Naive B cell (primary cell): Measurements from ENCODE around the gene DDHD1. TPM values are rescaled to one million over a fixed set of nuclear protein-coding genes. Genes with fewer than 3 reads are reported as not detected.

Source experiments
- ATAC-seq, 2 donors: fragments of 150-1000 bp; cut with Tn5 transposase; 2 replicates each; pipeline ENCODE4 v1.10.0; 2021; ENCODE audit warnings: low read depth in 2 of 2, mild to moderate bottlenecking in 2 of 2, moderate library complexity in 2 of 2
- DNase-seq: peaks from one replicate; pipeline ENCODE4 v3.0.0; 2022
- H3K27ac Mint-ChIP-seq, 6 donors: one replicate each; pipeline ENCODE4 v1.8.0; 2020 to 2022; ENCODE audit warnings: mild to moderate bottlenecking in 6 of 6, mixed read lengths in 6 of 6, moderate library complexity in 5 of 6, inconsistent platforms in 2 of 6
- H3K27me3 Mint-ChIP-seq, 3 donors: one replicate each; pipeline ENCODE4 v1.8.0; 2021 to 2022; ENCODE audit warnings: mixed read lengths in 3 of 3, mild to moderate bottlenecking in 1 of 3
- H3K36me3 Mint-ChIP-seq, 2 donors: one replicate each; pipeline ENCODE4 v1.8.0; 2020 to 2022; ENCODE audit warnings: mixed read lengths in 2 of 2, inconsistent platforms in 1 of 2, mild to moderate bottlenecking in 1 of 2
- H3K4me1 Mint-ChIP-seq, 3 donors: one replicate each; pipeline ENCODE4 v1.8.0; 2020 to 2022; ENCODE audit warnings: mixed read lengths in 3 of 3, inconsistent platforms in 1 of 3, mild to moderate bottlenecking in 1 of 3, moderate library complexity in 1 of 3
- H3K4me3 Mint-ChIP-seq, 8 donors: one replicate each; pipeline ENCODE4 v1.8.0; 2020 to 2022; ENCODE audit warnings: mild to moderate bottlenecking in 8 of 8, mixed read lengths in 8 of 8, moderate library complexity in 8 of 8, inconsistent platforms in 2 of 8
- H3K9me3 Mint-ChIP-seq, 7 donors: one replicate each; pipeline ENCODE4 v1.8.0; 2020 to 2022; ENCODE audit warnings: mixed read lengths in 7 of 7, mild to moderate bottlenecking in 5 of 7, inconsistent platforms in 2 of 7, moderate library complexity in 1 of 7
- polyA plus RNA-seq, 6 donors: library from polyadenylated mRNA; unstranded; fragments of 300-500 nt; fragmentation: Illumina TruSeq; gene quantifications; one replicate each; pipeline ENCODE4 v1.2.3, GENCODE V29; 2021; ENCODE audit warnings: low read depth in 6 of 6

DDHD1 gene
- polyA plus RNA-seq, 6 donors from 2014 or later = 3.5 to 13.7 (median 10.2) TPM

DNA sequence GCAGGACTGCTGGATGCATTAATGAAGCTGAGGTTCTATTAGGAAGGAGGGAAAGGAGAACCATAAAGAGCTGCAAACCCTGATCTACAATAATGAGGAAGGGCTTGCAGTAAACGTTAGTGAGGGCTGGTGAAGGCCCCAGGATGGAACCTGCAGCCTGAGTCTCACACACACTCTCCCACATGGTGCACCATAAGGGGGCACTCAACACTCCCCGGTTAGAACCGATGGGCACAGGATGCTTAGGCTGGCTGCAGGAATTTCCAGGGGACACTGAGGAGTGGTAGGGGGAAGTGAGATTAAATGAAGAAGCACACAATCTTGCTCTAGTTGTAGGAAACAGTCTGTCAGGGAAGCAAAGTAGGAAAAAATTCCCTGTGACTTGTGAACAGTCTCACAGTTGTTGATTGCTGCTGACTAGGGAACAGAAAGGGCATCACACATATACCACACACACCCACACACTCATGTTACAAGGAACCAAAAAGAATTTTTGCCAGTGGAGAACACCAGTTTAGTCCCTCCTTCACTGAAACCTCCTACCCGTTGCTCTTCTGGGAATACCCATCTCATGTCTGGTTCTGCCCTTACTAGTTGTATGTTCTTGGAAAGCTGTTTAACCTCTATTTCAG, 146.1 kb downstream of the DDHD1 start:
- Mint-ChIP-seq H3K4me1 (no peaks in the 10 kb centered on the region), H3K9me3 (no peaks in the 10 kb centered on the region), H3K27ac (no peak overlapping the region), H3K4me3 (peak overlapping the region in 1 of 8 donors; percentile 35), H3K27me3 (peaks cover 0 to 4% (median 0%) of the 10 kb centered on the region in 3 donors), H3K36me3 (no peaks in the 10 kb centered on the region)
- ATAC-seq (no peak), DNase-seq (no peak)

DNA sequence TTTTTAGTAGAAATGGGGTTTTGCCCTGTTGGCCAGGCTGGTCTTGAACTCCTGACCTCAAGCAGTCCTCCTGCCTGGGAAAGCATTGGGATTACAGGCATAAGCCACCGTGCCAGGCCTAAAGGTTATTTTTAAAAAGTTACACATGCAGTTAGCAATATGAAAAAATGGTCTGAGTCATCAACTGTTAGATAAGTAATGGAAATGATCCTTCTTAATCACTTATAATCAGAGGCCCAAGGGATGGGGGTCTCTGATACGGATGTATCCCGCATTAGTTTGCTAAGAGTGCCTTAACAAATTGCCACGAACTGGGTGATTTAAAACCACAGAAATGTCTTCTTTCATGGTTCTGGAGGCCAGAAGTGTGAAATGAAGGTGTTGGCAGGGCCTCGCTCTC, 148.1 kb downstream of the DDHD1 start:
- DNase-seq = no peak
- no peak for ATAC-seq
- Mint-ChIP-seq H3K9me3 (no peaks in the 10 kb centered on the region), H3K4me1 (no peaks in the 10 kb centered on the region), H3K27ac (peak overlapping the region in 2 of 6 donors; percentile 28 to 36), H3K4me3 (no peak overlapping the region), H3K36me3 (no peaks in the 10 kb centered on the region), H3K27me3 (peaks cover 0 to 14% (median 4%) of the 10 kb centered on the region in 3 donors)

- H3K9me3 Mint-ChIP-seq = peaks cover 0 to 9% (median 0%) of the 10 kb centered on the region in 7 donors
Measured at GRCh38 chr14:53003776-53004175, 149.3 kb downstream of the DDHD1 start.

DNA sequence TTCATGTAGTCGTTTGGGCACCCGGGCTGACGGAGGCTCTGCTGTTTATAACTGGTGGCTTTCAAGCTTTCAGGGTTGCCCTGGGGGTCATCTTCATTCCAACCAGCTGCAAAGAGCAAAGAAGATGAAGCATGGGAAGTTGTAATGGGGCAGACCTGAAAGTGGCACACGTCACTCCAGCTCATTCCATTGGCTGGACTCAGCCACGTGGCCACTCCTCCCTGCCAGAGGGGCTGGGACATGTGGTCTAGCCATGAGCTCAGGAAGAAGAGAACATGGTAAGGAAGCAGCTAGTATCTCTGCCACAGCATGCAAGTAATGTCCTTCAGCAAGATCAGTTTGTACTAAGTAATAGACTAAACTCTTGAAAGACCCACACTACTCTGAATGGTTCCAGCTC, 150.5 kb downstream of the DDHD1 start:
- Mint-ChIP-seq H3K4me1 (no peaks in the 10 kb centered on the region), H3K36me3 (no peaks in the 10 kb centered on the region), H3K9me3 (peaks cover 0 to 13% (median 0%) of the 10 kb centered on the region in 7 donors), H3K27ac (no peak overlapping the region), H3K4me3 (no peak overlapping the region), H3K27me3 (peaks cover 0 to 14% (median 4%) of the 10 kb centered on the region in 3 donors)
- no peak for DNase-seq
- ATAC-seq = no peak

More at GRCh38 chr14:53003776-53004175, 149.3 kb downstream of the DDHD1 start:
- Mint-ChIP-seq H3K4me3 (no peak overlapping the region), H3K4me1 (no peaks in the 10 kb centered on the region), H3K36me3 (no peaks in the 10 kb centered on the region), H3K27me3 (peaks cover 0 to 14% (median 4%) of the 10 kb centered on the region in 3 donors), H3K27ac (no peak overlapping the region)
- no peak for DNase-seq
- ATAC-seq = no peak

GRCh38 chr14:53001787-53002378, 151.2 kb downstream of the DDHD1 start:
- Mint-ChIP-seq H3K9me3 (peaks cover 0 to 13% (median 0%) of the 10 kb centered on the region in 7 donors), H3K36me3 (no peaks in the 10 kb centered on the region), H3K4me3 (no peak overlapping the region), H3K4me1 (no peaks in the 10 kb centered on the region), H3K27ac (peak overlapping the region in 1 of 6 donors; percentile 83), H3K27me3 (peaks cover 0 to 14% (median 4%) of the 10 kb centered on the region in 3 donors)
- DNase-seq (no peak), ATAC-seq (no peak)

GRCh38 chr14:52998376-52999015, 154.6 kb downstream of the DDHD1 start:
- no peak overlapping the region for H3K27ac Mint-ChIP-seq
- peaks cover 0 to 5% of the 10 kb centered on the region in 2 donors for H3K36me3 Mint-ChIP-seq
- peaks cover 0 to 13% (median 0%) of the 10 kb centered on the region in 7 donors for H3K9me3 Mint-ChIP-seq
- no peak overlapping the region for H3K4me3 Mint-ChIP-seq
- peaks cover 0 to 22% (median 7%) of the 10 kb centered on the region in 3 donors for H3K27me3 Mint-ChIP-seq
- no peak for DNase-seq
- no peaks in the 10 kb centered on the region for H3K4me1 Mint-ChIP-seq
- no peak for ATAC-seq

- Mint-ChIP-seq H3K36me3 (peaks cover 0 to 5% of the 10 kb centered on the region in 2 donors), H3K4me3 (no peak overlapping the region), H3K4me1 (no peaks in the 10 kb centered on the region), H3K27me3 (peaks cover 0 to 25% (median 7%) of the 10 kb centered on the region in 3 donors), H3K27ac (no peak overlapping the region), H3K9me3 (peaks cover 0 to 13% (median 0%) of the 10 kb centered on the region in 7 donors)
- DNase-seq (no peak), ATAC-seq (no peak)
Measured at GRCh38 chr14:52996493-52996892, 156.6 kb downstream of the DDHD1 start.

DNA sequence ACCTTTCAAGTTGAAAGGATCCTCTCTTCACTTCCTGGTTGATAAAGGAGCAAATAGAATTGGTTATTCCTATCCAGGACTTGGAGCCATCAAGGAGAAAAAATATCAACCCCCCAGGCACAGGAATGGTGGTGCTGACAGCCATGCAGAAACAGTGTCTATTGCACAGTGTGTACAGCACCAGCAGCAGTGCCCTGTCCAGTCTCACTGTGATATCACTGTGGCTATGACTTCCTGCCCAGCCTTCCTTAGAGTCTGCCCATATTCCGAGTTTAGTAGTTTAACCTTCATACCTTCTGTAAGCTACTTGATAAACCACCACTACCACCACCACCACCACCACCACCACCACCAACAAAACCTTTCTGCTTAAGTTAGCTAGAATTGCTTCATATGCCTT, 157.1 kb downstream of the DDHD1 start:
- DNase-seq = no peak
- no peak overlapping the region for H3K27ac Mint-ChIP-seq
- peaks cover 0 to 13% (median 0%) of the 10 kb centered on the region in 7 donors for H3K9me3 Mint-ChIP-seq
- no peaks in the 10 kb centered on the region for H3K4me1 Mint-ChIP-seq
- H3K4me3 Mint-ChIP-seq = no peak overlapping the region
- peaks cover 0 to 20% (median 7%) of the 10 kb centered on the region in 3 donors for H3K27me3 Mint-ChIP-seq
- H3K36me3 Mint-ChIP-seq = peaks cover 0 to 5% of the 10 kb centered on the region in 2 donors
- no peak for ATAC-seq

DNA sequence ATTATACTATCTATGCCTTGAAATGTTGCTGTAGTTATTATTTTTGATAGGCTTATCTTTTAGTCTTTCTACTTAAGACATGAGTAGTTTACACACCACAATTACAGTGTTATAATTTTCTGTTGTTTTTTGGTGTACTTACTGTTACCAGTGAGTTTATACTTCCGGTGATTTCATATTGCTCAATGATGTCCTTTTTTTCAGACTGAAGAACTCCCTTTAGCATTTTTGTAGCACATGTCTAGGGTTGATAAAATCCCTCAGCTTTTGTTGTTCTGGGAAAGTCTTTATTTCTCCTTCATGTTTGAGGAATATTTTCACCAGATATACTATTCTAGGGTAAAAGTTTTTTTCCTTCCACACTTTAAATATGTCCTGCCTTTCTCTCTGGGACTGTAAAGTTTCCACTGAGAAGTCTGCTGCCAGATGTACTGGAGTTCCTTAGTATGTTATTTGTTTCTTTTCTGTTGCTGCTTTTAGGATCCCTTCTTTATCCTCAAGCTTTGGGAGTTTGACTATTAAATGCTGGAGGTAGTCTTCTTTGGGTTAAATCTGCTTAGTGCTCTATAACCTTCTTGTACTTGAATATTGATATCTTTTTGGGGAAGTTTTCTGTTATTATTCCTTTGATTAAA, 160.8 kb downstream of the DDHD1 start:
- DNase-seq (no peak), ATAC-seq (no peak)
- Mint-ChIP-seq H3K9me3 (peaks cover 0 to 1% (median 0%) of the 10 kb centered on the region in 7 donors), H3K4me3 (no peak overlapping the region), H3K27ac (no peak overlapping the region), H3K4me1 (no peaks in the 10 kb centered on the region), H3K27me3 (peaks cover 0 to 17% (median 7%) of the 10 kb centered on the region in 3 donors), H3K36me3 (peaks cover 0 to 5% of the 10 kb centered on the region in 2 donors)

- no peak for ATAC-seq
- Mint-ChIP-seq H3K4me3 (no peak overlapping the region), H3K4me1 (no peaks in the 10 kb centered on the region), H3K36me3 (no peaks in the 10 kb centered on the region), H3K27me3 (peaks cover 0 to 10% (median 5%) of the 10 kb centered on the region in 3 donors), H3K27ac (no peak overlapping the region), H3K9me3 (peaks cover 0 to 3% (median 0%) of the 10 kb centered on the region in 7 donors)
- no peak for DNase-seq
Measured at GRCh38 chr14:52988139-52988538, 165.0 kb downstream of the DDHD1 start.

DNA sequence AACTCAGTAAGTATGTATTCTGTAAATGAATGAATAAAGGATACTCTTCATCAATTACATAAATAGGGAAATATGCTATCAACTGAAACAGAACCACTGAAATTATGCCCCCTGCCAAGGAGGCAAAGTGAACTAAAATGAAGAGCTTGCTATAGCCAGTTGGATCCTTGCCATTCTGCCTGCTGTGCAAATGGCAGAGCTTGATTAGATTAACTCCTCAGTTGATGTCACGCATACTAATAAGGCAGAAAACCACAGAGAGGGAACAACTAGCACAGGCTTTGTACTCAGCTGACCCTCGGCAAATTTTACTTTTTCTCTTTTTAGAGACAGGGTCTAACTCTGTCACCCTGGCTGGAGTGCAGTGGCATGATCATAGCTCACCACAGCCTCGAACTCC, 165.6 kb downstream of the DDHD1 start:
- H3K9me3 Mint-ChIP-seq = peaks cover 0 to 3% (median 0%) of the 10 kb centered on the region in 7 donors
- H3K4me1 Mint-ChIP-seq = no peaks in the 10 kb centered on the region

DNA sequence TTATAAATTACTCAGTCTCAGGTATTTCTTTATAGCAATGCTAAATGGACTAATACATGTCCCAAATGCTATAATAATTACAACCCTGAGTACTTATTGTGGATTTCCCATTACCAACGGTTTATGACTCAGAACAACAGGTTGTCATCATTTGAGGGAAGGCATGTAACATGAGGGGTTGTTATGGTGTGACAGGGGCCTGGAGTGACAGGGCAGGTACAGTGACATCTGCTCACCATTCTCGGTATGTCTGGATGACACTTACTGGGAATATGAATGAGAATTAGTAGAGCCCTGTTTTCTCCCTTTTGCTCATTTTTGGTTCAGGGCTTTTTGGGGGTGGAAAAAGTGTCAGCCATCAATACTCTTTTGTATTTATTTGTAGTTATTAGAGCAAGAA, 166.1 kb downstream of the DDHD1 start:
- no peaks in the 10 kb centered on the region for H3K4me1 Mint-ChIP-seq
- DNase-seq = no peak
- peaks cover 0 to 5% (median 5%) of the 10 kb centered on the region in 3 donors for H3K27me3 Mint-ChIP-seq
- no peak overlapping the region for H3K4me3 Mint-ChIP-seq
- H3K27ac Mint-ChIP-seq = no peak overlapping the region
- no peak for ATAC-seq
- H3K9me3 Mint-ChIP-seq = peaks cover 0 to 3% (median 0%) of the 10 kb centered on the region in 7 donors
- H3K36me3 Mint-ChIP-seq = no peaks in the 10 kb centered on the region

More for the DNA sequence above, 165.6 kb downstream of the DDHD1 start:
- Mint-ChIP-seq H3K4me3 (no peak overlapping the region), H3K36me3 (no peaks in the 10 kb centered on the region), H3K27me3 (peaks cover 0 to 5% (median 5%) of the 10 kb centered on the region in 3 donors), H3K27ac (no peak overlapping the region)
- DNase-seq (no peak), ATAC-seq (no peak)
